GM21528 (cell line): ENCODE measurements around the gene TES.

Experiments used
- ATAC-seq: cut with Tn5 transposase; IDR thresholded peaks from one replicate; pipeline ENCODE4 v1.9.1; 2021; ENCODE audit warnings: mild to moderate bottlenecking, moderate library complexity; ENCODE audit not compliant: unreplicated experiment, low FRiP score

The TES gene

DNA sequence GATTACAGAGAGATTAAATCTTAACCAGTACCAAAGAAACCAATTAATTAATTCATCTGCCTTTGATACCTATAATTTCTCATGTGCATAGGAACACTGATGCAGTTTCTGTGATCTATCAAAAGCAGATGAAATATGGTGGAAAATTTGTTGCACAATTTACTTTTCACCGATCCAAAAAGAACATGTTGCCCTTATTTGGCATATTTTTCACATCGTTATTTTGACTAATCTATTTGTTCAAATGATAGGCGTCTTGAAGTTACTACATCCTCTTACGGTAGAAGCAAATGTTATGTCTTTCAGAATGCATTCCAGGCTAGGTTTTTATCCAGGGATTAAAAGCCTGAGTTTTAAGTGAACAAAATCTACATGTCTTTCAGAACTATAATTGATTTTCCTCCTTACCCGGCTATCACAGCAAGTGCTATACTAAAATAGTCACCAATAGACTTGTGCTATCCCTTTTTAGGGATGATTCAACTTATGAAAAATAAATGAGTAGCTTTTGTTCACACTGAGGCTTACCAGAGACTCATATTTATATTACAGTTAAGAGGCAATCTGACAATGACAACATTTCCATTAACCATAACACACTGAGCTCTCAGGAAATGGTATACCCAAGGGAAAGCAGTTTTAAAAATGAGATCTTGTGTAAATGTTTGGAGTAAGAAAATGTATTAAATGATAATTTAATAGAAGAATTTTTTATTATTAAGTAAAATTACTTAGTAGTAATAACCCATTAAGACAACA is 16.8 kb upstream of the TES start:
- ATAC-seq = no peak

DNA sequence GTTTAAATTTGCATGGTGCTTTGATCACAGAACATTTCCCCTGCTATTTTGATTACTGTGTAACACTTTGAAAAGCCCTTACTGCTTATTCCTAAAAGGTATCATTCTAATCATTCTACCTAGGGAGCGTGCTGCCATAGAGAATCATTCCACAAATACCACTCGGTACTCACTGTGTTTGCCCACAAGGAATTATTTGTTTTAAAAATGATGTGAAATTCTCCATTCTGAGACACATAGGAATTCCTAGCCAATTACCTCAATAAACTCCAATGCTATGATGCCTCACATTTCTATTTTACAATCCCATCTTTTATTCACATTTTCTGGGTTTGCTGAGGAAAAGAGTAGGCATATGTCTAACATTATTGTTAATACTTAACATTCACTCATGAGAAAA is 16.2 kb upstream of the TES start:
- no peak for ATAC-seq

DNA sequence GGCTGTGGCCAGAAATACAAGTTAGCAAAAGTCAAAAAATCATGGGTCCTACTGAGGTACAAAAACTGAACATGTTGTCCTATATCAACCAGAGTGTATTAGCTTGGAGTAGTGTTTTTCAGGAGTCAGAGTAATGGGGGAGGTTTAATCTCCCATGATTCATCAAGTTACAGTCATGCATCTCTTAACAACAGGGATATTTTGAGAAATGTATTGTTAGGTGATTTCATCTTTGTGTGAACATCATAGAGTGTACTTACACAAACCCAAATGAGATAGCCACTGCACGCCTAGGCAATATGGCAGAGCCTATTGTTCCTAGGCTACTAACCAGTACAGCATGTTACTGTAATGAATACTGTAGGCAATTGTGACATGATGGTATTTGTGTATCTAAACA is 14.9 kb upstream of the TES start:
- no peak for ATAC-seq

DNA sequence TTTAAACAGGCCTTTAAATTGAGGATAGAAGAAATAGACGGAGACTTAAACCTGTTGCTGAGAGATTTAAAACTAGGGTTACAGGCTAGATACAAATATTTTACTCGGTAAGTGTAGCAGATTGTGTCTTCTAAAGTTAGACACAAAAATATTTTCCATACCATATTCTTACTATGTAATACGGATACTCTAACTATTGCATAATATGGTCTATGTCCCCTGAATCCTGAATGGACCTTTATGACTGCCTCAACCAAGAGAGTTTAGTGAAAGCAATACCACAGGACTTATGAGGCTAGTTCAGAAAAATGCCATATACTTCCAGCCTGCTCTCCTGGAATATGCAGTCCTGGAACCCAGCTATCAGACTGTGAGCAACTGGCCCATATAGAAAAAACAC is 13.4 kb upstream of the TES start:
- ATAC-seq = no peak

DNA sequence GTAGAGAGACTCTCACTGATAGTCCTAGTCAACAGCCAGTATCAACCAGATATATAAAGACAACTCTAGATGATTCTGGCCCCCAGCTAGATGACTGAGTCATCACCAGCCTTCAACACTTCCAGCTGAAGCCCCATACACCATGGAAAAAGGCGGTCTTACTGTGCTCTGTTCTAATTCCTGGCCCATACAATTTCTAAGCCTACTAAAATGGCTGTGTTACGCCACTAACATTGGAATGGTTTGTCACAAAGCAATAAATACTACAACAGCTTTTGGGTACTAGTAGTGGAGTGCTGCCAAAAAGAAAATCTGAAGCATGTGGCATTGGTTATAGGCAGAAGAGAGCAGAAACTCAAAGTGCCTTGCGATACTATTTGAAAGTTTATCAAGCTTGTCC is 13.0 kb upstream of the TES start:
- ATAC-seq = no peak

DNA sequence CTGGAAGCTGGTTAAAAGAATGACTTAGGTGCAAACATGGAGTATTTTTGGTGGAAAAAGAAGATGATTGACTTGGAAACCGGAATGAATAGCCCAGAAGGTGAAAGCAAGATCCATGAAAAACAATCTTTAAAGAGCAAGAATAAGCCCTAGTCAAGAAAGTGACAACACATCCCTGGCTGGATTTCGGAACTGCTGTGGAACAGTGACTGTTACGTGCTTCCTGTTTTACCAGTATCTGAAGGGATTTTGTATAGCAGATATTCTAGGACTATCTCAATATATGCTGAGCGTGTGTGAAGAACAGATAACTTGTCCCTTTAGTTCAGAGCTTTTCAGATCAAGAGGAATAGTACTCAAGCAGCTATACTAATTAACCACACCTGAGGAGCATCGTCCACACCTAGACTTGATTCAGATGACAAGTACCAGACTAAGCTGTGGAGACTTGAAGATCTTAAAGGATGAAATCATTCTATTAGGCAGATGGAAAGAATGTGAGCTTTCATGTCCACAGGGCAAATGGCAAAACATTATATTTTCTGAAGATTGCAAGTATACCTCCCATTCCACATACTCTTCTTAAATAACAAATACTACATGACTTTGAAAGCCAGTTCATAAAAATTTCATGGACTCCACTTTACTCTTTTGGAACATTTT is 11.5 kb upstream of the TES start:
- no peak for ATAC-seq

DNA sequence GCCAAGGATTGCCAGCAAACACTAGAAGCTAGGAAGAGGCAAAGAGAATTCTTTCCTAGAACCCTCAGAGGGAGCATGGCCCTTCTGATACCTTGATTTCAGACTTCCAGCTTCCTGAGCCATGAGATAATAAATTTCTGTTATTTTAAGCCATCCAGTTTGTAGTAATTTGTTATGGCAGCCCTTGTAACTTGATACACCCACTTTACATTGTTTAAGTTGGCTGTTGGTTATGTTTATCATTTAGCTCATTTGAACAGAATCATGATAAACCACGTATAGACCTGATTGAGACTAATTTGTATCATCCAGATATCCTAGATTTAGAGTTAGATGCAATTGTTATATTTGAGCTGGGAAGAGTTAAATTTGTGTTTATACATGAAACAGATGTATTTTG is 9.4 kb upstream of the TES start:
- ATAC-seq = no peak

DNA sequence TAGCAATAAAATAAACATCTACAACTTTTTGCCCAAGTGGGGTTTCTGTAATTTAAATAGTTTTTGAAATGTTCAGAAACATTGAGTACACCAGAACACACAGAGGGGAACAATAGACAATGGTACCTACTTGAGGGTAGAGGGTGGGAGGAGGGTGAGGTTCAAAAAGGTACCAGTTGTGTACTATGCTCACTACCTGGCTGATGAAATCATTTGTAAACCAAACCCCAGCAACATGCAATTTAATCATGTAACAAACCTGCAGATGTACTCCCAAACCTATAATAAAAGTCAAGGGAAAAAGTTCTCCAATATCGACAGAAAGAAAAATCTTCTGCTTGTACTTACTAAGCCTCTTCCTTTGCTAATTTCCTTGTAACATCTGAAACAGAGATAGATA is 4.2 kb upstream of the TES start:
- no peak for ATAC-seq

DNA sequence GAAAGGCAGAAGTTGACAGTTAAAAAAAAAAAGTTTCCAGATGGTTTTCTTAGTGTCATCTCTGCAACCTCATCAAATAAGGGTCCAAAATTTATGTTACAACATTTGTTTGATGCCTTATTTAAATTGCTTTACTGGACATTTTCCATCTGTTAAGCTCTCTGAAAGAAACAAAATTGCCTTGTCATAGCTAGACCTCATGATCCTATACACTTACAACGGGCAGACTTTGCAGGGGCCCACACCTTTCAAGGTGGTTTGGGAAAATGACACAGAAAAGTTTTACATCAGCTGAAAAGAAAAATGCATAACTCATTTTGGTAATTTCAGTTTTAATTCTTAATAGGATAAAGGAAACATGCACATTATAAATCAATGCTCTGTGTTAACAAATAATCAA is 1.4 kb upstream of the TES start:
- no peak for ATAC-seq

DNA sequence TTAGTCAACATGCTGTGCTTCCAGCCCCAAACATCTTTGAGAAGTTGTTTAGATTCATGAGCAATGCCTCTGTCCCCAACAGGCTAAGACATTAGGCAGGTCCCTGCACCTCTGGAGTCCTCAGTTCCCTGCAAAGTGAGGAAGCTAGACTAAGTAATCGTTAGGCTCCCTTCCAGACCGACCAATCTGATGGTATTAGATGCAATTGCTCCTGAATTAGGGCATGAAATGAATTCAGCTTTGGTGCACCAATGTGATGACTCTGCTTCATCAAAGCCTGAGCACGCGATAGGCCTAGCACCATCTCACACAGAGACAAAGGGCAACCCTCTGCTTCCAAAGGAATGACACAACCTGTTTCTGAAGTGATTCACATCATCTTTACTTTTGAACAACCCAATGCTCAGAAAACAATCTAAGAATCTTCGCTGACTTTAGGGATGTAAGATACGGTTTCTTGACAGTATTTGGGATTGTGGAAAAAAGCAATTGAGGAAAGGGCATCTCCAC is 723 bp upstream of the TES start:
- ATAC-seq = no peak

DNA sequence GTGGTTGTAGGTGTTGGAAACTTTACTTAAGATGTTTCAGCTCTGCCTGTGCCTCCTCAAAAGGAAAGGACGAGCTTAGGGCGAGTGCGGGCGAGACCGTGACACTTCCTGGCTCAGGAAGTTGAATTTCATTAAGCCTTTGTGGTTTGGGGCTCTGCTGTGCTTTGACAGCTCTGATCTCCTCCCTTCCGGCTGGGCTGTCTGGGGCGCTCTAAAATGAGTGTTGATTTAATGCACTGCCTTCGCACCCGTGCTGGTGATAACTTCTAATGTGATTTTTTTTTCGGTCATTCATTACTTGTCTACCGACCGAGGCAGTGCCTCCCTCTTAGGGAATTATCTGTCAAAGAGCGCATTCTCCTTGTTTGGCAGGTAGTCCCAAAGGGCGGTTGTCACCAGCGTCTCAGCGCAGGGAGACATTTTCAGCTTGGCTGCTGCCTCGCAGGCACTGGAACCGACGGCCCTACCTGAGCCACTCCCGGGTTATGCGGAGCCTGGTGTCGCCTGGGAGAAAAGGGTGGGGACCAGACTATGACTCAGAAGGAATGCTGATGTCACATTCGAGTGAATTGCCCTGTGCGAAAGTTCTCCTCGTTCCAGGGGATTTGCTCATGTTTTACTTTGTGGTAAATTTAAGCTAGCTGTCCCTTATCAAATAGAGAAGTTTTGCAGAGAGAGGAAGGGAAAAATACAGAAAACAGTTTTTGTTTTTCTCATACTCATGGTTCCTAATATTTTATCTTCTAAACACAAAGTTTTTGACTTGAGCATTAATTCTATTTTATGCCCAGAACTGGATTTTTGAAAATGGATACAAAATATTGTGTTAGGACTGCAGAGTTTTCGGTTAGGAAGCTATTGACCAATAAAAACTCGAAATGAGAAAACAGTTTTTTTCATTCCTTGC is 920 bp downstream of the TES start:
- ATAC-seq = peak; percentile 89

DNA sequence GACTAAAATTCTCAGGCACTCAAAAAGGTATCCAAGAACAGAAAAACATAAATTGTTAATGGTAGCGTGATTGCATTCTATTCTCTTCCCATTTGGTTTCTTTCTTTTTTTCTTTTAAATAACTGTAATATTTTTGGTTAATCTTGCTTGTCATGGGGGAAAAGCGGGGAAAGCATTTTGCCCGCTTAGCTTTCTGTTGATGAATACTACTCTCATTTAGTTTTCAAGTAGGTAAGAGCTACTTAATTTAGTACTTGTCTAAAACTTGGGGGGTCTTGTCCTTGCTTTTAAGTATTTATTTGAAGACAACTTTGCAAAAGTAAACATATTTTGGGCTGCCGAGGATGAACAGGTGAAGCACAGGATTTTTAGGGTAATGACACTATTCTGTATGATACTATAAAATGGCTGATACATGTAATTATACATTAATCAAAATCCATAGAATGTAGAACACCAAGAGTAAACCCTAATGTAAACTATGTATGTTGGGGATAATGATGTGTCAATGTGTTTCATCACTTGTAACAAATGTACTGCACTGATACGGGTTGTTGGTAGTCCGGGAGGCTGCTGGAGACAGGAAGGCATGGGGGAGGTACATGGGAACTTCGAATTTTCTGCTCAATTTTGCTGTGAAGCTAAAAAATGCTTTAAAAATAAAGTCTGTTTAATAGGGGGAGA is 1.7 kb downstream of the TES start:
- ATAC-seq = no peak

DNA sequence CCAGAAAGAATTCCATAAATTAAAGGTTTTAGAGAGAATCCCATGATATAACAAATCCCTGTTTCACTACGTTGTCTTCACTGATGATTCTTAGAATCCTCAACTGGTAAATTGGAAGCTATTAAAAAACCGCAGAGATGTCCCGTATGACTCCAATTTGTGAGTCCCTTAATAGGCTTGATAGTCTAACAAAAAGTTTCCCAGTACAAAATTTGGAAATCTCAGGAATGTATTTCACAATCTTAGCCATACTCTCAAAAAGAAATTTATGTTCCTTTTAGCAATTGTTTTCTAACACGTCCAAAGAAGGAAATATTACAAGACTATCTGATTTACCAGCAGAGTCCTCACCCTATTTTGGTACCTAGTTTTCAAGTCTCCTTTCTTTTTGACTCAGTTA is 2.5 kb downstream of the TES start:
- no peak for ATAC-seq

DNA sequence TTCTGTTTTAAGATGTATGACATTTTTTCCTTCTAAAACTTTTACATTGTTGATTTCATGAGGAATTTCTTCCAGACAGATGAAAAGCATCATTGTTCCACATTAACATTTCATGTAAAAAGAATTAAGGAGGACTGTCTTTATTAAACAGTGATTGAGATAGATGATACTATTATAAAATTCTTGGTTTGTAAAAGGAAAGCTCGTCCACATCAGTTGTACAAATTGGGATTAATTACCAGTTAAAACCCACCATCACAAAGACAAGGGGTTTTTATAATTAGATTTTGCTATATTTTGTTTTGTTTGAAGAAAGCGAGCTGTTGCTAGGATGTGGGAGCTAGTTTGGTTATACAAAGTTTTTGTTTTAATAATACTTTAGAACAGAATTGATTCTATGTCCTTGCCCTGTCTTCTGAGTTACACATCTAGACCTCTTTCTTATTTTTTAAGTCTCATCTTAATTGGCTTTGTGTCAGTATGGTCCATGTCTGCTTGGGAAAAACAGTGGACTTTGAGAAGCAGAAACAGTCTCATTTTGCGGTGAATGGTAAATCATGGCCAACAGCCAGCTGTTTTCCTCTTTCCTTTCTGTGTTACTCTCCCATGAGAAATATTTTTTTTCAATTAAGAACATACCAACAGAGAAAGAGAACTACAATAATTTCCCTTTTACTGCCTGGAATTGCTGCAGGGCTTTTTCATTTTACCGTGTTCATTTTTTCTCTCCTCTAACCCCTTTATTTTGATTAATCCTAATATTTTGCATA is 3.2 kb downstream of the TES start:
- ATAC-seq = no peak

DNA sequence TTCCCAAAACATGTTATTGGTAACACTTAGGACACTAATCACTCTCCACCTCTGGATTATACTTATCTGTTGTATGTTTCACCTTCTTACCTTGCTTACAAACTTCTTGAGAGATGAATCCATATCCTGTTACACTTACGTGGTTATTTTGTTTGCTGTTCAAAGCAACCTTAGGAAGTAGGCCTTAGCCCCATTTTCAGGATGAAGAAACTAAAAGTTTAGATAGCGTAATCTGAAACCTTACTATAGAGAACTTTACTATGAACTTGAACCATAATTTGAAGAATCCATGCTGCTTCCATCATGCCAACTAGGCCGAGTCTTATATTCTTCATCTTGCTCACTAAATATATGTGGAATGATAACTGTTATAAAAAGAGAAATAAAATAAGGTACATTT is 4.6 kb downstream of the TES start:
- no peak for ATAC-seq

DNA sequence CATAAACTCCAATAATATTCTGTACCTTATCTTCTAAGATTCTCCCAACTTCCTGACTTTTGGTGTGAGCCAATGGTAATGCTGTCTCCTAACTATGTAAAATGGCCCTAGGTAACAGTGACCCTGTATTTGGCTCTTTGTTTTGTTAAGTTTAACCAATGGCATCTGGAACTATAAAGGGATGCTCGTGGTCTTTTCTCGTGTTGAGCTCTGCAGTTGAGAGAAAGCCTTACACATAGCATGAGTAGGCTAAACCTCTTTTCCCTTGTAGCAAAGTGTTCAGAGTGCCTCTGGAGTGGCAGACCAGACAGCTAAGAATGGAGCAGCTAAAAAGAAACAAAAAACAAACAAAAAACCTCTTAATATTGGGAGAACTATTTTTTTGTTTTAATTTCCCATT is 5.2 kb downstream of the TES start:
- no peak for ATAC-seq

DNA sequence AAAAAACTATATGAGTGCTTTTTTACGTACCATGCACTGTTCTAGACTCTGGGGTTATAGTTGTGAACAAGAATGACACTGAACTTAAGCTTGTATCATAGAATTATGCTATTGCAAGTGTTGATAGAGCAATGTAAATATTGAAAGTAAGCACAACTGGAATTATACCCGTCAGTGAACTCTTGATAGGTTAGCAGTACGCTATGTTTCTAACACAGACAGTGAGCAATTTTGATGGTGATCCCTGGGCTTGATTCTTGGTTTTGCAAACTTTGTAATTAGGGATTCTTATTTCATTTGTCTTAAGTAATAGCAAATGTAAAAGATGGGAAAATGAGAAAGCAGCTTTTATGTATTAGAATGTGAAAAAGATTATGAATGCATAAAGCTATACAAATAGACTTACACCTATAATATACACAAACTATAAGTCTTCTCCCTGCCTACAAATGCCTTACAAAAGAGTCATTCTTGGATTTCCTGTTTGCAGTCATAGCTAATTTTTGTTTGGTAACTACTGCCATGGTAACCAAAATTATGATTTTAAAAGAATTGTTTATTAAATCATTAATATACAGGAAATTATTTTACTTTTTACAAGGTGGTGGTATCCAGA is 6.7 kb downstream of the TES start:
- ATAC-seq = no peak

DNA sequence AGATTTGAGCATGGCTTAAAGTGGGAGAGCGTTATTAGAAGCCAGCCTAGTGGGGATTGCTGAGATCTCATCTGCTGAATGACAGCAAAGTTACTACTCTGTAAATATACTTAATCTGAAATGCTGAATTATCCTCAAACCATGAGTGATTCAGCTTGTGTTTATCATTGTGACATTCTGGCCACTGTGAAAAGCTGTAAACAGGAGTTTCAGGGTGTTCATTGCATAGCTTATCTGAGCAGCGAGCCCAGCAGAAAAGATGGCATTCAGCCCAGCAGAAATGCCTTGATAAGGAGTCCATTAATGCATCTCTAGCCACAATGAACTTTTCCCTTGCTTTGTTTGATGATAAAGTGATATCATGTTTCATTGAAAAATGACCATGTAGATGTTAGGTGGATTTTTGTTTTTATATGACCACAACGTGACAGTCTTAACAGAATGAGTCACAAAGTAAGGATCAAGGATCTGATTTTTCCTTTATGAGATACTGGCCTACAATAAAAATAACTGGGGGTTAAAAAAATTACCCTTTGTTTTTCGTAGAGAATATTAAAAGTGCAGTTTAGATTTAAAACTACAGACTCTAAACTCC is 7.8 kb downstream of the TES start:
- ATAC-seq = no peak

DNA sequence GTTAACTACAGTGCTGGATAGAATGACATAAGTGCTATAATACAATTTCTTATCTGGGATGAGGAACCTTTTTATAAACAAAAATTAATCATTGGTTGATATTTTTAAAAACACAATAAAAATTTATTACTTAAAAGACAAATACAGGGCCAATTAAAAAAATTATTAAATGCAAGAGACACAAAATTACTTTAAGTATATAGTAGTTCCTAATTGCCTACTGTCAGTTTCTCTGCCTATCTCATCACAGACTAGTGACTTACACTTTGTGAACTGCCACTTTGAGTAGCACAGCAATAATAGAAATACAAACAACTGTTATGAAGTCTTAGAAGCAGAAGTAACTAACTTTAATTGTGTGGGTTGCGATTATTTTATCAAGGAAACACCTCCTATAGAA is 8.4 kb downstream of the TES start:
- ATAC-seq = no peak
